Measurements from ENCODE around the gene CLCN2.

CLCN2 gene

GRCh38 chr3:184317201-184317600 lies 44.2 kb downstream of the CLCN2 start:
- Mint-ChIP-seq H3K4me3 (peak overlapping the region; percentile 86), H3K4me1 (ENCODE audit: low read depth) (peaks cover 54% of the 10 kb centered on the region), H3K27me3 (no peaks in the 10 kb centered on the region), H3K36me3 (ENCODE audit: low read depth) (peaks cover 57% of the 10 kb centered on the region), H3K27ac (peak overlapping the region; percentile 88), H3K9me3 (no peaks in the 10 kb centered on the region)

GRCh38 chr3:184316792-184317191 lies 44.6 kb downstream of the CLCN2 start:
- Mint-ChIP-seq H3K36me3 (ENCODE audit: low read depth) (peaks cover 53% of the 10 kb centered on the region), H3K4me3 (peak overlapping the region; percentile 86), H3K27ac (peak overlapping the region; percentile 88), H3K4me1 (ENCODE audit: low read depth) (peaks cover 53% of the 10 kb centered on the region), H3K9me3 (no peaks in the 10 kb centered on the region), H3K27me3 (no peaks in the 10 kb centered on the region)

- Mint-ChIP-seq H3K9me3 (no peaks in the 10 kb centered on the region), H3K4me1 (ENCODE audit: low read depth) (peaks cover 46% of the 10 kb centered on the region), H3K36me3 (ENCODE audit: low read depth) (peaks cover 46% of the 10 kb centered on the region), H3K4me3 (peak overlapping the region; percentile 86), H3K27me3 (no peaks in the 10 kb centered on the region), H3K27ac (peak overlapping the region; percentile 88)
These were observed 45.3 kb downstream of the CLCN2 start for GRCh38 chr3:184315871-184316661.

- H3K4me1 Mint-ChIP-seq (ENCODE audit: low read depth): peaks cover 40% of the 10 kb centered on the region
- no peaks in the 10 kb centered on the region for H3K9me3 Mint-ChIP-seq
- H3K27ac Mint-ChIP-seq: peak overlapping the region; percentile 88
- H3K4me3 Mint-ChIP-seq: peak overlapping the region; percentile 86
- H3K36me3 Mint-ChIP-seq (ENCODE audit: low read depth): peaks cover 40% of the 10 kb centered on the region
- no peaks in the 10 kb centered on the region for H3K27me3 Mint-ChIP-seq
These were observed 45.9 kb downstream of the CLCN2 start for GRCh38 chr3:184315543-184315867.

GRCh38 chr3:184314700-184315542 lies 46.5 kb downstream of the CLCN2 start:
- Mint-ChIP-seq H3K4me3 (peak overlapping the region; percentile 86), H3K36me3 (ENCODE audit: low read depth) (peaks cover 39% of the 10 kb centered on the region), H3K4me1 (ENCODE audit: low read depth) (peaks cover 39% of the 10 kb centered on the region), H3K27me3 (no peaks in the 10 kb centered on the region), H3K27ac (peak overlapping the region; percentile 88), H3K9me3 (no peaks in the 10 kb centered on the region)

- Mint-ChIP-seq H3K36me3 (ENCODE audit: low read depth) (peaks cover 37% of the 10 kb centered on the region), H3K9me3 (no peaks in the 10 kb centered on the region), H3K4me3 (peak within 1 kb of the TSS; percentile 86), H3K27ac (peak within 1 kb of the TSS; percentile 88), H3K27me3 (no peaks in the 10 kb centered on the region), H3K4me1 (ENCODE audit: low read depth) (peaks cover 35% of the 10 kb centered on the region)
These were observed 47.1 kb downstream of the CLCN2 start, which contains the start of gene EIF4G1 for GRCh38 chr3:184314363-184314699. Gene EIF4G1, plus strand, starts transcription at chr3:184314606. Its CDS starts 1,191 bp downstream, at chr3:184315797.

GRCh38 chr3:184311633-184312032 lies 49.8 kb downstream of the CLCN2 start:
- no peaks in the 10 kb centered on the region for H3K27me3 Mint-ChIP-seq
- H3K27ac Mint-ChIP-seq: no peak overlapping the region
- peaks cover 42% of the 10 kb centered on the region for H3K36me3 Mint-ChIP-seq (ENCODE audit: low read depth)
- no peak overlapping the region for H3K4me3 Mint-ChIP-seq
- H3K9me3 Mint-ChIP-seq: no peaks in the 10 kb centered on the region
- H3K4me1 Mint-ChIP-seq (ENCODE audit: low read depth): peaks cover 18% of the 10 kb centered on the region

- Mint-ChIP-seq H3K27ac (no peak overlapping the region), H3K9me3 (no peaks in the 10 kb centered on the region), H3K4me3 (no peak overlapping the region), H3K36me3 (ENCODE audit: low read depth) (peaks cover 57% of the 10 kb centered on the region), H3K4me1 (ENCODE audit: low read depth) (peaks cover 7% of the 10 kb centered on the region), H3K27me3 (no peaks in the 10 kb centered on the region)
These were observed 52.7 kb downstream of the CLCN2 start for GRCh38 chr3:184308744-184309143.

- H3K9me3 Mint-ChIP-seq: no peaks in the 10 kb centered on the region
- peaks cover 64% of the 10 kb centered on the region for H3K36me3 Mint-ChIP-seq (ENCODE audit: low read depth)
- H3K27ac Mint-ChIP-seq: peak overlapping the region; percentile 14
- peaks cover 5% of the 10 kb centered on the region for H3K4me1 Mint-ChIP-seq (ENCODE audit: low read depth)
- H3K4me3 Mint-ChIP-seq: no peak overlapping the region
- no peaks in the 10 kb centered on the region for H3K27me3 Mint-ChIP-seq
These were observed 53.5 kb downstream of the CLCN2 start for GRCh38 chr3:184307915-184308314.

- Mint-ChIP-seq H3K27me3 (no peaks in the 10 kb centered on the region), H3K4me3 (no peak overlapping the region), H3K9me3 (no peaks in the 10 kb centered on the region), H3K27ac (peak overlapping the region; percentile 9), H3K4me1 (ENCODE audit: low read depth) (peaks cover 13% of the 10 kb centered on the region), H3K36me3 (ENCODE audit: low read depth) (peaks cover 79% of the 10 kb centered on the region)
These were observed 54.9 kb downstream of the CLCN2 start for GRCh38 chr3:184306341-184306972.

- Mint-ChIP-seq H3K4me1 (ENCODE audit: low read depth) (peaks cover 19% of the 10 kb centered on the region), H3K27me3 (no peaks in the 10 kb centered on the region), H3K9me3 (no peaks in the 10 kb centered on the region), H3K36me3 (ENCODE audit: low read depth) (peaks cover 86% of the 10 kb centered on the region), H3K27ac (no peak overlapping the region), H3K4me3 (no peak overlapping the region)
These were observed 55.8 kb downstream of the CLCN2 start for GRCh38 chr3:184305577-184305976.

- H3K4me3 Mint-ChIP-seq: peak overlapping the region; percentile 89
- peaks cover 52% of the 10 kb centered on the region for H3K36me3 Mint-ChIP-seq (ENCODE audit: low read depth)
These were observed 61.1 kb downstream of the CLCN2 start for GRCh38 chr3:184300378-184300720.

GRCh38 chr3:184299488-184300377 lies 61.7 kb downstream of the CLCN2 start:
- Mint-ChIP-seq H3K27me3 (no peaks in the 10 kb centered on the region), H3K9me3 (no peaks in the 10 kb centered on the region)

More at GRCh38 chr3:184300378-184300720, 61.1 kb downstream of the CLCN2 start:
- Mint-ChIP-seq H3K27ac (peak overlapping the region; percentile 82), H3K27me3 (no peaks in the 10 kb centered on the region), H3K4me1 (ENCODE audit: low read depth) (peaks cover 29% of the 10 kb centered on the region), H3K9me3 (no peaks in the 10 kb centered on the region)

GRCh38 chr3:184298759-184299487 lies 62.5 kb downstream of the CLCN2 start, which contains the start of gene PSMD2:
Gene PSMD2, plus strand, starts transcription at chr3:184299241. Its CDS starts 26 bp downstream, at chr3:184299267.
- peak within 1 kb of the TSS; percentile 82 for H3K27ac Mint-ChIP-seq
- H3K4me3 Mint-ChIP-seq: peak within 1 kb of the TSS; percentile 89

More at GRCh38 chr3:184299488-184300377, 61.7 kb downstream of the CLCN2 start:
- Mint-ChIP-seq H3K27ac (peak overlapping the region; percentile 82), H3K4me1 (ENCODE audit: low read depth) (peaks cover 29% of the 10 kb centered on the region), H3K4me3 (peak overlapping the region; percentile 89), H3K36me3 (ENCODE audit: low read depth) (peaks cover 49% of the 10 kb centered on the region)

More at GRCh38 chr3:184298759-184299487, 62.5 kb downstream of the CLCN2 start, which contains the start of gene PSMD2:
- Mint-ChIP-seq H3K9me3 (no peaks in the 10 kb centered on the region), H3K27me3 (no peaks in the 10 kb centered on the region), H3K4me1 (ENCODE audit: low read depth) (peaks cover 29% of the 10 kb centered on the region), H3K36me3 (ENCODE audit: low read depth) (peaks cover 40% of the 10 kb centered on the region)
